GM12892 (cell line): ENCODE measurements around the gene GLTPD2.

ENCODE experiments used
- POLR2A ChIP-seq: IDR thresholded peaks from 2 replicates; pipeline ENCODE4 v1.6.1; 2011; ENCODE audit warnings: low read depth, low read length, control low read depth
- POLR2AphosphoS5 ChIP-seq: IDR thresholded peaks from 2 replicates; pipeline ENCODE4 v1.6.1; 2011; ENCODE audit warnings: low read depth, low read length, control low read depth
- TAF1 ChIP-seq: IDR thresholded peaks from 2 replicates; pipeline ENCODE4 v1.6.1; 2011; ENCODE audit warnings: low read depth, mild to moderate bottlenecking, control low read depth, low read length, borderline replicate concordance

DNA sequence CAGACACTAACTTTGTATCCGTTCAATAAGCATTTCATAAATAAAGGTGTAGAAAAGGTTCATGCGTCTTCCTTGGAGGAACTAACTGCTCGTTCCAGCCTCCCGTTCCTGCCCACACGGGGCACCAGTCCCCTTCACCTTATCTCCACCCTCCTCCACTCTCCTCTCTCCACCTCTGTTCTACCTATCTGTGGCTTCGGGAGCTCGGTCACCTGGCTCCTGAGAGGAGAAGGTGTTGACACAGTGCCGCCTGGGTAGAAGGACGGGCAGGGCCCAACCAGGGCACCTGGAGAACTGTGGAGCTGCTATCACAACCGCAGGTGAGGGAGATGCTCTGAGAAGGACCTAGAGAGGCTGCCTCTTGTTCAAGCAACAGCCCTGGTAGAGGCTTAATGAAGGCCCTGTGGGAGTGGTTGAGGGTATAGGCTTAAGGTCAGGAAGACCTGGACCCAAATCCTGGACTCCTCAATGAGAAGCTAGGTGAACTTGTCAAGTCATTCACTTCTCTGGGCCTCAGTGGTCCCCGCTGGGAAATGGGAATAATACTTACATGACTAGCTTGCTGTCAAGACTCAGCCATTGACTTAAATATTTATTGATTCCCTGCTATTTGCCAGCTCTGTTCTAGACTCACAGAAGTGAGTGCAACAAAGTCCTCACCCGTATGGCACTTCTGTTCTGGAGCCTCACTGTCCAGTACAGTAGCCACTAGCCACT, 34.8 kb downstream of the GLTPD2 start:
- TF ChIP-seq POLR2A (no peak), TAF1 (no peak), POLR2AphosphoS5 (no peak)
